ENCODE results near the gene GDF15. TPM values are rescaled to one million over a fixed set of nuclear protein-coding genes. Genes with fewer than 3 reads are reported as not detected.

The GDF15 gene
- total and polyA plus RNA-seq, 7 experiments from 2014 or later, result 0.32 to 0.73 (median 0.58) TPM; not detected in 3

GRCh38 chr19:18416778-18417249 lies 30.9 kb downstream of the GDF15 start:
- ChIA-PET CTCF (interaction anchor here (1.2 kb wide), 1 partner anchor 29 kb away, joined by 6 read pairs; no protein-coding TSS in a partner anchor), POLR2A (interaction anchor here (1.0 kb wide), 1 partner anchor 27 kb away, joined by 4 read pairs; no protein-coding TSS in a partner anchor)
- Histone ChIP-seq H3K4me3 (ENCODE audit: low read length) (peak overlapping the region; percentile 37), H3K27ac (ENCODE audit: low read depth, low read length) (peak overlapping the region; percentile 22), H3K9me3 (ENCODE audit: control insufficient read depth in 2 of 3, low read length in 3 of 3) (no peaks in the 10 kb centered on the region), H3K36me3 (ENCODE audit: control insufficient read depth in 2 of 3, insufficient read depth in 3 of 3, low read length in 3 of 3) (no peaks in the 10 kb centered on the region), H3K27me3 (ENCODE audit: control insufficient read depth in 2 of 2, insufficient read depth in 2 of 2, low read length in 2 of 2) (peaks cover 0 to 14% of the 10 kb centered on the region in 2 donors), H3K4me1 (ENCODE audit: control insufficient read depth in 2 of 2, insufficient read depth in 2 of 2, low read length in 2 of 2) (peaks cover 54 to 57% of the 10 kb centered on the region in 2 donors)
- Mint-ChIP-seq H3K4me1 (peaks cover 28 to 67% (median 62%) of the 10 kb centered on the region in 7 donors), H3K36me3 (peaks cover 0 to 6% (median 0%) of the 10 kb centered on the region in 5 donors), H3K27ac (peak overlapping the region in 2 of 9 donors; percentile 70 to 94), H3K4me3 (peak overlapping the region; percentile 69 to 90 (median 80)), H3K27me3 (peaks cover 12 to 32% (median 20%) of the 10 kb centered on the region in 5 donors), H3K9me3 (peaks cover 0 to 1% (median 0%) of the 10 kb centered on the region in 11 donors)
- intact Hi-C loops (cut with micrococcal nuclease), result loop anchor here (5.0 to 10.0 kb wide), 4 partner anchors 95 to 472 kb away; partner anchors contain the start of genes LSM4 (in 1 of the 2) and UPF1 (in 1 of the 2)
- DNase-seq (peak in 4 of 9 donors; percentile 37 to 72 (median 50)), ATAC-seq (peak; percentile 55)

DNA sequence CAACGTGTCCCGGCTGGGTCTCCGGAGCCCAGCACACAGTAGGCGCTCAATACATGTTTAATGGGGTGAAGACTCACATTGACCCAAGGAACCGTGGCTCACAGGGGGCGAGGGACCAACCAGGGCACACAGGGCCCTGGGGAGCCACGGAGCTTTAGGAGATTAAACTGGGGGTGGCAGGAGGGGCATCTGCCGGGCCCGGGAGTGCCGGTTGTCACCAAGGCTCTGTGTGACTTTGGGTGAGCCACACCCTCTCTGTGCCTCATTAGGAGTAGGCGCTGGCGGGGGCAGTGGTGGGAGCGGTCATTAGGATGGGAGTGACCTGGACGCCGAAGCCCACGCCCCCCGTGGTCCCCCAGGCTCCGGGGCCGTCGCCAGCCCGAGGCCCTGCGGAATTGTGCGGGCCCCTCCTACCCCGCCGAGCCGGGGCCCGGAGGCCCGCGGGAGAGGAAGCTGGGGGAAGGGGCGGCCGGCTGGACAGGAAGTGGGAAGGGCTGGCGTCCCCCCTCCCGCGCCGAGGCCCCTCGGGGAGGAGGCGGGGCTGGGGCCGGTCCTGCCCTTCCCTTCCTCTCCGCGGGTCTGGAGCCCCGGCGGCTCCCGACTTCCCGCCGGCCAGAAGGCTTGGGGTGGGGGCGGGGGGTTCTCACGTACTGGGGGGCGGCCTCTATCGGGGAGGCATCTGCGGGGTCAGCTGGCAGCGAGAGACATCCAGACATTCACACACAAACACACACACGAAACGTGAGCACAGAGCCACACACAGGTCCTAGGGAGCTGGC lies 31.5 kb downstream of the GDF15 start:
- H3K4me3 ChIP-seq (ENCODE audit: low read length), result peak overlapping the region; percentile 61
- Mint-ChIP-seq H3K4me1 (peaks cover 32 to 73% (median 68%) of the 10 kb centered on the region in 7 donors), H3K4me3 (peak overlapping the region; percentile 81 to 90 (median 85)), H3K27ac (peak overlapping the region in 4 of 9 donors; percentile 2 to 94 (median 40)), H3K27me3 (peaks cover 11 to 32% (median 20%) of the 10 kb centered on the region in 5 donors), H3K36me3 (peaks cover 0 to 6% (median 0%) of the 10 kb centered on the region in 5 donors), H3K9me3 (peaks cover 0 to 1% (median 0%) of the 10 kb centered on the region in 11 donors)
- H3K9me3 ChIP-seq (ENCODE audit: control insufficient read depth in 2 of 3, low read length in 3 of 3), result no peaks in the 10 kb centered on the region
- DNase-seq (peak in 2 of 9 donors; percentile 9 to 61), ATAC-seq (peak; percentile 20)
- POLR2A ChIA-PET, result interaction anchor here (1.0 to 2.1 kb wide), 2 partner anchors 27 to 213 kb away, joined by 4 to 13 read pairs; partner anchors contain the start of gene RAB3A
- H3K27me3 ChIP-seq (ENCODE audit: control insufficient read depth in 2 of 2, insufficient read depth in 2 of 2, low read length in 2 of 2), result peaks cover 0 to 14% of the 10 kb centered on the region in 2 donors
- no peaks in the 10 kb centered on the region for H3K36me3 ChIP-seq (ENCODE audit: control insufficient read depth in 2 of 3, insufficient read depth in 3 of 3, low read length in 3 of 3)
- H3K4me1 ChIP-seq (ENCODE audit: control insufficient read depth in 2 of 2, insufficient read depth in 2 of 2, low read length in 2 of 2), result peaks cover 60 to 61% of the 10 kb centered on the region in 2 donors
- CTCF ChIA-PET, result interaction anchor here (1.2 kb wide), 1 partner anchor 30 kb away, joined by 6 read pairs; no protein-coding TSS in a partner anchor
- intact Hi-C loops (cut with micrococcal nuclease), result loop anchor here (2.0 to 10.0 kb wide), 5 partner anchors 95 to 473 kb away; partner anchors contain the start of genes LSM4 (in 1 of the 2), RAB3A (in 1 of the 2) and UPF1 (in 1 of the 2)
- H3K27ac ChIP-seq (ENCODE audit: low read depth, low read length), result no peak overlapping the region

- DNase-seq, result peak in 2 of 9 donors; percentile 14 to 47
- ChIA-PET POLR2A (interaction anchor here (1.8 to 2.1 kb wide), 2 partner anchors 136 to 214 kb away, joined by 9 to 13 read pairs; partner anchors contain the start of genes JUND and RAB3A), CTCF (no interaction called here)
- peaks cover 0 to 14% of the 10 kb centered on the region in 2 donors for H3K27me3 ChIP-seq (ENCODE audit: control insufficient read depth in 2 of 2, insufficient read depth in 2 of 2, low read length in 2 of 2)
- H3K27ac ChIP-seq (ENCODE audit: low read depth, low read length), result no peak overlapping the region
- Mint-ChIP-seq H3K27ac (peak overlapping the region in 4 of 9 donors; percentile 10 to 83 (median 50)), H3K9me3 (peaks cover 0 to 1% (median 0%) of the 10 kb centered on the region in 11 donors), H3K4me1 (peaks cover 38 to 79% (median 74%) of the 10 kb centered on the region in 7 donors), H3K4me3 (peak overlapping the region; percentile 74 to 90 (median 85)), H3K27me3 (peaks cover 8 to 32% (median 20%) of the 10 kb centered on the region in 5 donors), H3K36me3 (peaks cover 0 to 7% (median 0%) of the 10 kb centered on the region in 5 donors)
- no peak for ATAC-seq
- H3K4me1 ChIP-seq (ENCODE audit: control insufficient read depth in 2 of 2, insufficient read depth in 2 of 2, low read length in 2 of 2), result peaks cover 66 to 67% of the 10 kb centered on the region in 2 donors
- H3K36me3 ChIP-seq (ENCODE audit: control insufficient read depth in 2 of 3, insufficient read depth in 3 of 3, low read length in 3 of 3), result no peaks in the 10 kb centered on the region
- no peaks in the 10 kb centered on the region for H3K9me3 ChIP-seq (ENCODE audit: control insufficient read depth in 2 of 3, low read length in 3 of 3)
- H3K4me3 ChIP-seq (ENCODE audit: low read length), result peak overlapping the region; percentile 61
- intact Hi-C loops (cut with micrococcal nuclease), result loop anchor here (2.0 to 10.0 kb wide), 5 partner anchors 96 to 473 kb away; partner anchors contain the start of genes LSM4 (in 1 of the 2), RAB3A (in 1 of the 2) and UPF1 (in 1 of the 2)
These were observed 32.1 kb downstream of the GDF15 start for GRCh38 chr19:18418029-18418482.

DNA sequence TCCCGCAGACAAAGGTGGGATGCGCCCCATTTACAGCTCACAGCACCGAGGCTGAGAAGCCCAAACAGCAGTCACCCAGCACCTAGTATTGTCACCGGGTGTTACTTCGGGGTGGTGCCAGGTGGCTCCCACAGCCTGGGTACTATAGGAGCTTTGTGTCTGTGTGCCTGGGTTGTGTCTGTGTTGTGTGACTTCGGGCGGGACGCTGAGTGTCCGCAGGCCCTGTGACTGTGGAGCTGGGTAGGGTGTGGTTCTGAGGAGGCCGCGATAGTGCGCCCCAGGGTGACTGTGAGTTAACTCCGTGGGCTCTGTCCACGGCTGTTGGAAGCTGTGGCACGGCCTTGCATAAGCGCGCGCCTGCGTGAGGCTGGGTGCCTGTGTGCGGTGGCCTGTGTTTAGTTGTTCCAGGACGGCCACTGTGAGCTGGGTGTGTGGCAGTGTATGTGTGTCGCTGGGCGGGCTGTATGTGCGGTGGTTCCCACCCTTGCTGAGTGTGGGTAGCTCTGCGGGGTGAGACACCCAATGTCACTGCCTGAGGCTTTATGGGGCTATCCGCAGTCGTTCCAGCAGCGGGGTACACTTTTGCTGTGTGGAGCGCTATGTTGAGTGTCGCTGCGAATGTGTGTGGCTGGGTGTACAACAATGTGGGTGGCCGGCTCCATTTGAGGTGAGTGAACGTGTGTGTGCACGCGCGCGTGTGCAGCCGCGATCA lies 32.7 kb downstream of the GDF15 start:
- peak overlapping the region; percentile 61 for H3K4me3 ChIP-seq (ENCODE audit: low read length)
- peaks cover 68 to 72% of the 10 kb centered on the region in 2 donors for H3K4me1 ChIP-seq (ENCODE audit: control insufficient read depth in 2 of 2, insufficient read depth in 2 of 2, low read length in 2 of 2)
- H3K27ac ChIP-seq (ENCODE audit: low read depth, low read length), result no peak overlapping the region
- ATAC-seq (peak; percentile 30), DNase-seq (peak in 2 of 9 donors; percentile 41 to 43)
- no peaks in the 10 kb centered on the region for H3K9me3 ChIP-seq (ENCODE audit: control insufficient read depth in 2 of 3, low read length in 3 of 3)
- ChIA-PET POLR2A (interaction anchor here (0.7 to 2.1 kb wide), 9 partner anchors 10 to 413 kb away, joined by 3 to 13 read pairs (median 4); partner anchors contain the start of genes JUND, RAB3A and UPF1), CTCF (interaction anchor here (0.8 to 2.1 kb wide), 3 partner anchors 7 to 30 kb away, joined by 3 to 8 read pairs (median 7); no protein-coding TSS in a partner anchor)
- Mint-ChIP-seq H3K9me3 (peaks cover 0 to 1% (median 0%) of the 10 kb centered on the region in 11 donors), H3K27me3 (peaks cover 8 to 32% (median 20%) of the 10 kb centered on the region in 5 donors), H3K4me1 (peaks cover 40 to 85% (median 78%) of the 10 kb centered on the region in 7 donors), H3K27ac (peak overlapping the region in 8 of 9 donors; percentile 32 to 83 (median 65)), H3K4me3 (peak overlapping the region; percentile 74 to 90 (median 85)), H3K36me3 (peaks cover 0 to 8% (median 0%) of the 10 kb centered on the region in 5 donors)
- intact Hi-C loops (cut with micrococcal nuclease), result loop anchor here (1.0 to 10.0 kb wide), 8 partner anchors 11 to 474 kb away; partner anchors contain the start of genes KXD1 (in 1 of the 2), LSM4 (in 1 of the 2), RAB3A (in 1 of the 2) and UPF1 (in 1 of the 2)
- no peaks in the 10 kb centered on the region for H3K36me3 ChIP-seq (ENCODE audit: control insufficient read depth in 2 of 3, insufficient read depth in 3 of 3, low read length in 3 of 3)
- peaks cover 0 to 14% of the 10 kb centered on the region in 2 donors for H3K27me3 ChIP-seq (ENCODE audit: control insufficient read depth in 2 of 2, insufficient read depth in 2 of 2, low read length in 2 of 2)

DNA sequence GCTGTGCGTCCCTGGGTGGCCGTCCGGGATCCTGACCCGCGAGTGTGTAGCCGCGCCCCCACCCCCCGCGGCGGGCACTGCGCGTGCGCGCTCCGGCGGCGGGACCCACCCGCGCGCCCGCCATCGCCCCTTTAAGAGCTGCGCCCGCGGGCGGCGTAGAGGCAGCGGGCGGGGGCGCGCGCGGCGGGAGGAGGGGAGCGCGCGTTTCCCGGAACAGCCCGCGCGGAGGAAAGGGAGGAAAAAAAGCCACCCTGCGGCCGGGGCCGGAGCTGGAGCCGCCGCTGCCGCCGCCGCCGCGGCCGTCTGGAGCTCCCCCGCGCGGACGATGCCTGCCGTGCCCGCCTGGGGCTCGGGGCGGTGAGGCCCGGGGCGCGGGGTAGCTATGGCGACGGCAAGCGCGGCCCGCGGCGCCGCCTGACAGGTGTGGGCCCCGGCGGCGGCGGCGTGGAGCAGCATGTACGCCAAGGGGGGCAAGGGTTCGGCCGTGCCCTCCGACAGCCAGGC lies 33.3 kb downstream of the GDF15 start, which contains the start of gene SSBP4:
SSBP4 (plus strand) TSS at position 204 of the 504 bp plus-strand sequence; CDS start at position 455, 251 bp downstream.
- Mint-ChIP-seq H3K9me3 (peaks cover 0 to 1% (median 0%) of the 10 kb centered on the region in 11 donors), H3K4me1 (peaks cover 40 to 84% (median 79%) of the 10 kb centered on the region in 7 donors), H3K4me3 (peak within 1 kb of the TSS; percentile 80 to 92 (median 85)), H3K27me3 (peaks cover 8 to 27% (median 15%) of the 10 kb centered on the region in 5 donors), H3K36me3 (peaks cover 0 to 8% (median 0%) of the 10 kb centered on the region in 5 donors), H3K27ac (peak within 1 kb of the TSS; percentile 40 to 90 (median 67))
- ATAC-seq (peak; percentile 59), DNase-seq (peak; percentile 53 to 89 (median 72))
- H3K36me3 ChIP-seq (ENCODE audit: control insufficient read depth in 2 of 3, insufficient read depth in 3 of 3, low read length in 3 of 3), result no peaks in the 10 kb centered on the region
- peaks cover 0 to 14% of the 10 kb centered on the region in 2 donors for H3K27me3 ChIP-seq (ENCODE audit: control insufficient read depth in 2 of 2, insufficient read depth in 2 of 2, low read length in 2 of 2)
- H3K4me3 ChIP-seq (ENCODE audit: low read length), result peak within 1 kb of the TSS; percentile 61
- intact Hi-C loops (cut with micrococcal nuclease), result loop anchor here (1.0 to 10.0 kb wide), 8 partner anchors 10 to 474 kb away; partner anchors contain the start of genes KXD1 (in 1 of the 2), LSM4 (in 1 of the 2), RAB3A (in 1 of the 2) and UPF1 (in 1 of the 2)
- POLR2A ChIA-PET, result interaction anchor here (0.7 to 2.1 kb wide), 9 partner anchors 10 to 412 kb away, joined by 3 to 13 read pairs (median 4); partner anchors contain the start of genes JUND, RAB3A and UPF1
- H3K9me3 ChIP-seq (ENCODE audit: control insufficient read depth in 2 of 3, low read length in 3 of 3), result no peaks in the 10 kb centered on the region
- H3K27ac ChIP-seq (ENCODE audit: low read depth, low read length), result peak within 1 kb of the TSS; percentile 63
- CTCF ChIA-PET, result interaction anchor here (0.8 to 2.1 kb wide), 4 partner anchors 8 to 31 kb away, joined by 3 to 8 read pairs (median 6); no protein-coding TSS in a partner anchor
- H3K4me1 ChIP-seq (ENCODE audit: control insufficient read depth in 2 of 2, insufficient read depth in 2 of 2, low read length in 2 of 2), result peaks cover 68 to 76% of the 10 kb centered on the region in 2 donors

All from naive thymus-derived CD4-positive, alpha-beta T cell (primary cell).